OCI-LY7 (cell line): ENCODE data around the gene RAPGEF3. TPM values are rescaled to one million over a fixed set of nuclear protein-coding genes. Genes with fewer than 3 reads are reported as not detected.
A peak's percentile ranks its signal among the peaks of the same experiment; 100 is the strongest.

Experiments used
- BruUV-seq: library from RNA; stranded (reverse); fragments of 400-500 nt; replicated peaks from 2 replicates; lab custom pipeline; 2021; lab: Mats Ljungman, UMichigan
- CTCF ChIA-PET: fragments of 300-600 bp; sonication (Branson Sonifier 250); formaldehyde crosslinking; loops from one replicate; lab custom pipeline; 2022; ENCODE audit warnings: antibody characterized with exemption; ENCODE audit not compliant: unreplicated experiment; lab: Charles Lee
- POLR2A ChIA-PET: fragments of 300-600 bp; sonication (Branson Sonifier 250); formaldehyde crosslinking; loops from one replicate; lab custom pipeline; 2022; ENCODE audit warnings: antibody characterized with exemption; lab: Charles Lee
- DNase-seq: peaks from one replicate; pipeline ENCODE4 v3.0.0-alpha.2; 2015; ENCODE audit warnings: low spot score
- H2AFZ ChIP-seq: fragments of 200-600 bp; sonication (generic), shearing (Covaris generic); 2 replicates; pipeline ENCODE4 v1.6.1; 2014; ENCODE audit warnings: mild to moderate bottlenecking, antibody characterized with exemption, low read length, moderate library complexity
- H3K27ac ChIP-seq: fragments of 200-600 bp; sonication (generic); 2 replicates; pipeline ENCODE4 v1.5.1; 2014; ENCODE audit warnings: mixed run types, low read depth, mild to moderate bottlenecking, moderate library complexity, low read length, inconsistent platforms; ENCODE audit not compliant: poor library complexity, severe bottlenecking
- H3K36me3 ChIP-seq: fragments of 200-600 bp; sonication (generic); 2 replicates; pipeline ENCODE4 v1.6.1; 2014; ENCODE audit warnings: mild to moderate bottlenecking, antibody characterized with exemption, low read length, moderate library complexity, mixed read lengths; ENCODE audit not compliant: insufficient read depth
- H3K4me1 ChIP-seq: fragments of 200-600 bp; sonication (generic); 2 replicates; pipeline ENCODE4 v1.5.1; 2014; ENCODE audit warnings: mild to moderate bottlenecking, low read length; ENCODE audit not compliant: insufficient read depth, poor library complexity, severe bottlenecking
- H3K4me2 ChIP-seq: fragments of 200-600 bp; sonication (generic); 2 replicates; pipeline ENCODE4 v1.6.1; 2014; ENCODE audit warnings: mild to moderate bottlenecking, low read length
- H3K4me3 ChIP-seq: fragments of 200-600 bp; sonication (generic); 2 replicates; pipeline ENCODE4 v1.5.1; 2014; ENCODE audit warnings: mild to moderate bottlenecking, low read depth, low read length; ENCODE audit not compliant: poor library complexity, severe bottlenecking
- H3K79me2 ChIP-seq: fragments of 200-600 bp; sonication (generic); 2 replicates; pipeline ENCODE4 v1.6.1; 2016; ENCODE audit warnings: low read depth, mild to moderate bottlenecking, low read length, moderate library complexity, mixed read lengths; ENCODE audit not compliant: insufficient read depth
- H3K9me2 ChIP-seq: fragments of 200-600 bp; sonication (generic); 2 replicates; pipeline ENCODE4 v1.6.1; 2016; ENCODE audit warnings: mild to moderate bottlenecking, low read length, mixed read lengths; ENCODE audit not compliant: insufficient read depth
- H3K9me3 ChIP-seq: fragments of 200-600 bp; sonication (generic); 2 replicates; pipeline ENCODE4 v1.6.1; 2014; ENCODE audit warnings: mild to moderate bottlenecking, mixed run types, low read length, mixed read lengths
- H4K20me1 ChIP-seq: fragments of 200-600 bp; sonication (generic); 2 replicates; pipeline ENCODE4 v1.6.1; 2014; ENCODE audit warnings: mild to moderate bottlenecking, antibody characterized with exemption, low read length, moderate library complexity, mixed read lengths; ENCODE audit not compliant: insufficient read depth
- CTCF ChIP-seq: fragments of 200-600 bp; sonication (generic); conservative IDR thresholded peaks from 2 replicates; pipeline ENCODE4 v1.5.1; 2014; ENCODE audit warnings: mild to moderate bottlenecking, antibody characterized with exemption, low read length, moderate library complexity, mixed read lengths
- EZH2phosphoT487 ChIP-seq: fragments of 200-600 bp; sonication (generic); IDR thresholded peaks from 2 replicates; pipeline ENCODE4 v1.6.1; 2018; ENCODE audit warnings: low read depth, borderline replicate concordance, mild to moderate bottlenecking, mixed run types, antibody characterized with exemption, low read length, moderate library complexity, mixed read lengths
- intact Hi-C: fragments of 100-400 bp; cut with micrococcal nuclease; formaldehyde crosslinking; loops from one replicate; pipeline ENCODE4 v1.10.0; 2022; ENCODE audit not compliant: unreplicated experiment
- total RNA-seq, 2 experiments: library from RNA; depleted of rRNA in 1 of 2; stranded (reverse); fragments of >200 nt in 1 of 2; shearing (Covaris generic) in 1 of 2; gene quantifications; 2 replicates each; pipeline ENCODE4 v1.2.3, GENCODE V29; 2014 to 2022

RAPGEF3 gene
- total RNA-seq, 2 experiments from 2014 or later: 0.69 to 4.7 TPM

DNA sequence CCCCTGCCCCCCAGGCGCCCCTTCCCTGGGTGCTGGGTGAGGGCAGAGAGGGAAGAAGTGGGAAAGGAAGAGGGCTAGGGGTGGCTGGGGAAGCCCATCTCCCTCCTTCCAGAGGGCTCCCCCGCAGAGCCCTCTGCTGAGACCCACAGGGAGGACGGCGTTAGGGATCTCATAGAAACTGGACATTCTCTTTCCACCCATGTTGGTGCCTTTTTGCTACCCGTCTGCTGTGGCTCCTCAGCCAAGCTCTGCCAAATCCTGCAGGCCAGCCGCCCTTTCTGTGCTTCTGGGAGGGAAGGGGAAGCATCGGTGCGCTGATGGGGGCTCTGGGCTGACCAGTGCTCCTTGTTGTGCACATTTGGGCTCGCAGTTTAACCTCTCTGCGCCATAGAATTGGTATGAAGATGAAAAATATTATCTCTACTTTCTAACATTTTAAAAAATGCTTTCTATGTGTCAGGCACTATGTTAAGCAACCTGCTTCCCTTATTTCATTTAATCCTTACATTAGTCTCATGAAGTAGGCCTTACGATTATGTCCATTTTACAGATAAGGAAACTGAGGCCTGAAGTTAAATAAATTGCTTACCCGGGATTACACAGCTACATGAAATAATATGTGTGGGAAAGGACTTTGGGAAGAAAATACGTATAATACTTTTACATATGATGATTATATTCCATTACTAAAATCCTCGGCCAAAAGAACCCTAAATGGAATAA, 15.3 kb upstream of the RAPGEF3 start:
- H3K9me3 ChIP-seq: no peaks in the 10 kb centered on the region
- CTCF ChIA-PET: interaction anchor here (0.6 to 1.0 kb wide), 3 partner anchors 18 to 34 kb away, joined by 3 to 4 read pairs (median 3); no protein-coding TSS in a partner anchor
- TSS peak; percentile 72 for BruUV-seq
- peak overlapping the region; percentile 76 for H3K4me3 ChIP-seq
- no peaks in the 10 kb centered on the region for H3K79me2 ChIP-seq
- H3K36me3 ChIP-seq: no peaks in the 10 kb centered on the region
- TF ChIP-seq CTCF (no peak), EZH2phosphoT487 (no peak)
- no peak overlapping the region for H3K27ac ChIP-seq
- peaks cover 50% of the 10 kb centered on the region for H3K4me1 ChIP-seq
- H2AFZ ChIP-seq: peak overlapping the region; percentile 78; the same call in 1 of the 2 replicates
- DNase-seq: no peak
- peak overlapping the region; percentile 78 for H3K4me2 ChIP-seq
- POLR2A ChIA-PET: interaction anchor here (0.7 kb wide), 1 partner anchor 43 kb away, joined by 3 read pairs; no protein-coding TSS in a partner anchor
- H4K20me1 ChIP-seq: no peaks in the 10 kb centered on the region
- H3K9me2 ChIP-seq: no peaks in the 10 kb centered on the region
- intact Hi-C loops: loop anchor here (10.0 kb wide), 1 partner anchor 191 kb away; the partner anchor contains the start of gene TMEM106C

DNA sequence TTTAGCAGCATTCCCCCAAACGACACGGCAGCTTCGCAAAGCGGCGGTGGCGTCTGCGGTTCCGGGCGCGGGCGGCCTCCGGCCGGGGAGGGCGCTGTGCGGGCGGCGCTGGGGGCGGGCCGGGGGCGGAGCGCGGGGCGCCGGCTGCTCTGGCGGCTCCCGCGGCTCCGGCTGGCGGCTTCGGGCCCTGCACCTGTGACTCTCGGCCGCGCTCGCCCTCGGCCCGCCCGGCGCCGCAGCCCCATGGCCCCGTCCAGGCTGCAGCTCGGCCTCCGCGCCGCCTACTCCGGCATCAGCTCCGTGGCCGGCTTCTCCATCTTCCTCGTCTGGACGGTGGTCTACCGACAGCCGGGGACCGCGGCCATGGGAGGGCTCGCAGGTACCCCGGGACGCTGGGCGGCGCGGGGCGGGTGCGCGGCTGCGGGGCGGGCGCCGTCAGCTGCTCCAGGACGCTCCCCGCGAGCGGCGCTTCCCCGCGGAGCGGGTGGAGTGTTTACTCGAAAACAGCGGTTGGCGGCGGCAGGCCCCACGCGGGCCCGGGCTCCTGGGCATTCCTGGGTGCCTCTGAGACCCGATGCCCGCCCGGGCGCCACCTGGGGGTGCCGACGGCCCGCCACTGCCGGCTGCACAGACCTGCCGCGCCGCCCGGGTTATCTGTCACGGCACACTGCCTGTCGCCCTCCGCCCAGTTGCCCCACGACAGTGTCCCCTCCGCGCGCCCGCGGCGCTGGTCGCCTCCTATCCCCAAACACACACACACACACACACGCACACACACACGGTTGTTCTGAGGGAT, 14.6 kb upstream of the RAPGEF3 start, which contains the start of gene SLC48A1:
SLC48A1 (plus strand) TSS at position 177 of the 796 bp plus-strand sequence; CDS start at position 244, 67 bp downstream.
- CTCF ChIA-PET: interaction anchor here (0.9 to 2.1 kb wide), 3 partner anchors 31 to 60 kb away, joined by 4 to 9 read pairs (median 4); no protein-coding TSS in a partner anchor
- Histone ChIP-seq H3K4me1 (peaks cover 48% of the 10 kb centered on the region), H3K9me2 (no peaks in the 10 kb centered on the region), H2AFZ (peak within 1 kb of the TSS; percentile 78), H3K79me2 (no peaks in the 10 kb centered on the region), H3K4me3 (peak within 1 kb of the TSS; percentile 76), H3K9me3 (no peaks in the 10 kb centered on the region), H3K36me3 (no peaks in the 10 kb centered on the region), H3K27ac (peak within 1 kb of the TSS; percentile 18), H3K4me2 (peak within 1 kb of the TSS; percentile 78), H4K20me1 (no peaks in the 10 kb centered on the region)
- peak; percentile 86 for DNase-seq
- POLR2A ChIA-PET: interaction anchor here (0.6 to 2.0 kb wide), 5 partner anchors 29 to 66 kb away, joined by 3 to 5 read pairs (median 4); no protein-coding TSS in a partner anchor
- intact Hi-C loops: loop anchor here (10.0 kb wide), 1 partner anchor 192 kb away; the partner anchor contains the start of gene TMEM106C
- no TSS peak for BruUV-seq
- peak; percentile 47 for TF ChIP-seq CTCF
- TF ChIP-seq EZH2phosphoT487: no peak
